HEK293T (cell line): ENCODE results near the gene ARHGEF39.

ENCODE experiments used
- ARNT ChIP-seq: fragments of 450-650 bp; IDR thresholded peaks from 2 replicates; pipeline ENCODE4 v1.6.1; 2017; ENCODE audit warnings: mild to moderate bottlenecking
- BHLHE40 ChIP-seq: fragments of 450-650 bp; IDR thresholded peaks from 2 replicates; pipeline ENCODE4 v1.6.1; 2016; ENCODE audit warnings: mild to moderate bottlenecking, moderate library complexity, borderline replicate concordance
- CTBP1 ChIP-seq: fragments of 450-650 bp; IDR thresholded peaks from 2 replicates; pipeline ENCODE4 v1.6.1; 2016; ENCODE audit warnings: borderline replicate concordance
- ELF4 ChIP-seq: fragments of 450-650 bp; IDR thresholded peaks from 2 replicates; pipeline ENCODE4 v1.6.1; 2017; ENCODE audit warnings: antibody characterized with exemption
- FOXA1 ChIP-seq: fragments of 450-650 bp; IDR thresholded peaks from 2 replicates; pipeline ENCODE4 v1.6.1; 2016; ENCODE audit warnings: mild to moderate bottlenecking
- FOXK2 ChIP-seq: fragments of 450-650 bp; IDR thresholded peaks from 2 replicates; pipeline ENCODE4 v1.6.1; 2016; ENCODE audit warnings: mild to moderate bottlenecking
- FOXM1 ChIP-seq: fragments of 450-650 bp; IDR thresholded peaks from 2 replicates; pipeline ENCODE4 v1.6.1; 2017; ENCODE audit warnings: mild to moderate bottlenecking, borderline replicate concordance
- LEF1 ChIP-seq: fragments of 450-650 bp; IDR thresholded peaks from 2 replicates; pipeline ENCODE4 v1.6.1; 2017; ENCODE audit warnings: mild to moderate bottlenecking, borderline replicate concordance
- NFRKB ChIP-seq: fragments of 450-650 bp; IDR thresholded peaks from 2 replicates; pipeline ENCODE4 v1.6.1; 2016; ENCODE audit warnings: mild to moderate bottlenecking, moderate library complexity
- SP1 ChIP-seq: fragments of 450-650 bp; IDR thresholded peaks from 2 replicates; pipeline ENCODE4 v1.6.1; 2017
- SUZ12 ChIP-seq: fragments of 450-650 bp; IDR thresholded peaks from 2 replicates; pipeline ENCODE4 v1.6.1; 2016; ENCODE audit warnings: mild to moderate bottlenecking
- TARDBP ChIP-seq: fragments of 450-650 bp; IDR thresholded peaks from 2 replicates; pipeline ENCODE4 v1.6.1; 2016
- ZNF384 ChIP-seq: fragments of 450-650 bp; IDR thresholded peaks from 2 replicates; pipeline ENCODE4 v1.6.1; 2016
- TF ChIP-seq, protein P1 (sequence below): fragments of 450-650 bp; IDR thresholded peaks from 2 replicates; pipeline ENCODE4 v1.6.1; 2016

- TF ChIP-seq BHLHE40, result no peak
- no peak for TF ChIP-seq FOXK2
- no peak for TF ChIP-seq FOXA1
- TF ChIP-seq SUZ12, result no peak
- no peak for TF ChIP-seq ZNF384
- no peak for TF ChIP-seq SP1
- TF ChIP-seq, protein P1, sequence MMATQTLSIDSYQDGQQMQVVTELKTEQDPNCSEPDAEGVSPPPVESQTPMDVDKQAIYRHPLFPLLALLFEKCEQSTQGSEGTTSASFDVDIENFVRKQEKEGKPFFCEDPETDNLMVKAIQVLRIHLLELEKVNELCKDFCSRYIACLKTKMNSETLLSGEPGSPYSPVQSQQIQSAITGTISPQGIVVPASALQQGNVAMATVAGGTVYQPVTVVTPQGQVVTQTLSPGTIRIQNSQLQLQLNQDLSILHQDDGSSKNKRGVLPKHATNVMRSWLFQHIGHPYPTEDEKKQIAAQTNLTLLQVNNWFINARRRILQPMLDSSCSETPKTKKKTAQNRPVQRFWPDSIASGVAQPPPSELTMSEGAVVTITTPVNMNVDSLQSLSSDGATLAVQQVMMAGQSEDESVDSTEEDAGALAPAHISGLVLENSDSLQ, result no peak
- no peak for TF ChIP-seq ELF4
- TF ChIP-seq NFRKB, result no peak
- no peak for TF ChIP-seq FOXM1
- no peak for TF ChIP-seq LEF1
- TF ChIP-seq CTBP1, result peak; percentile 23; the same call in 1 of the 2 replicates
- TF ChIP-seq ARNT, result no peak
- no peak for TF ChIP-seq TARDBP
These were observed 6.6 kb downstream of the ARHGEF39 start, which contains the start of gene CCDC107 for GRCh38 chr9:35658137-35658967.
